GM12892 (cell line): ENCODE measurements around the gene NSD1.

Source experiments
- POLR2A ChIP-seq: IDR thresholded peaks from 2 replicates; pipeline ENCODE4 v1.6.1; 2011; ENCODE audit warnings: low read depth, low read length, control low read depth
- POLR2AphosphoS5 ChIP-seq: IDR thresholded peaks from 2 replicates; pipeline ENCODE4 v1.6.1; 2011; ENCODE audit warnings: low read depth, low read length, control low read depth

- TF ChIP-seq POLR2AphosphoS5 = no peak
- no peak for TF ChIP-seq POLR2A
Measured at GRCh38 chr5:177317959-177318377, 184.4 kb downstream of the NSD1 start.
